Measurements from ENCODE around the gene SPTBN4.

DNA sequence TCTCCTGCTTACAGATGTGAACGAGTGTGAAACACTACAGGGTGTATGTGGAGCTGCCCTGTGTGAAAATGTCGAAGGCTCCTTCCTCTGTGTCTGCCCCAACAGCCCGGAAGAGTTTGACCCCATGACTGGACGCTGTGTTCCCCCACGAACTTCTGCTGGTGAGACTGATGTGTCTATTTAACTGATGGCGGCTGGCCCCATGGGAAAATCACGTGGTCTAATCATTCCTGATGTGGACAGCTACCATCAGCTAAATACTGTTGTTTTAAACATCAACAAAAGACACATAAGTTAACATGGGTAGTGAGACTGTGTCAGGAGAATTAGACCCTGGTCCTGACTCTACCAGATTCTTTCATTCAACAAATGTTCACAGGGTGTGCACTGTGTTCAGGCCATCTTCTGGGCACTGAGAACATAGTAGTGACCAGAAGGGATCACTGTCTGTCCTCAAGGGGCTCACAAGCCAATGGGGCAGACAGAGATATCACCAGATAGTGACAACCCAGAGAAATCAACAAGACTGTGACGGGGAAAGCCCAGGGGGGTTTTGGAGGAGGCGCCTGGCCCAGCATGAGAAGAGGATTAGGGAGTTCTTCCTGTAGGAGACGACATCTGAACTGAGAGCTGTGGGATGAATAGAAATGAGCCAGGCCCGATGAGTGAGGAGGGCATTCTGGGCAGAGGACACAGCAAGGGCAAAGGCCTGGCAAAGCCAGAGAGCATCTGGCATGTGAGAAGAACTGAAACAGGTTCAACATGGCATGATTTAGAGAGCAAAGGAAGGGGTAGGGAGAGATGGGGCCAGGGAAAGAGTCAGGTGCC is 152.7 kb downstream of the SPTBN4 start:
- TF ChIP-seq, protein P1, sequence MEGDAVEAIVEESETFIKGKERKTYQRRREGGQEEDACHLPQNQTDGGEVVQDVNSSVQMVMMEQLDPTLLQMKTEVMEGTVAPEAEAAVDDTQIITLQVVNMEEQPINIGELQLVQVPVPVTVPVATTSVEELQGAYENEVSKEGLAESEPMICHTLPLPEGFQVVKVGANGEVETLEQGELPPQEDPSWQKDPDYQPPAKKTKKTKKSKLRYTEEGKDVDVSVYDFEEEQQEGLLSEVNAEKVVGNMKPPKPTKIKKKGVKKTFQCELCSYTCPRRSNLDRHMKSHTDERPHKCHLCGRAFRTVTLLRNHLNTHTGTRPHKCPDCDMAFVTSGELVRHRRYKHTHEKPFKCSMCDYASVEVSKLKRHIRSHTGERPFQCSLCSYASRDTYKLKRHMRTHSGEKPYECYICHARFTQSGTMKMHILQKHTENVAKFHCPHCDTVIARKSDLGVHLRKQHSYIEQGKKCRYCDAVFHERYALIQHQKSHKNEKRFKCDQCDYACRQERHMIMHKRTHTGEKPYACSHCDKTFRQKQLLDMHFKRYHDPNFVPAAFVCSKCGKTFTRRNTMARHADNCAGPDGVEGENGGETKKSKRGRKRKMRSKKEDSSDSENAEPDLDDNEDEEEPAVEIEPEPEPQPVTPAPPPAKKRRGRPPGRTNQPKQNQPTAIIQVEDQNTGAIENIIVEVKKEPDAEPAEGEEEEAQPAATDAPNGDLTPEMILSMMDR (conservative IDR thresholded peaks at IDR 0.05 in 1 of 2, IDR thresholded peaks at IDR 0.05 in 1 of 2; ENCODE audit: low read depth in 1 of 2, low read length in 2 of 2) = no peak
- TF ChIP-seq EZH2 (IDR thresholded peaks at IDR 0.05; ENCODE audit: low read length, missing control alignments) = no peak

Measured in fibroblast of lung (primary cell).